ENCODE measurements around the gene RSPH4A. TPM values are rescaled to one million over a fixed set of nuclear protein-coding genes. Genes with fewer than 3 reads are reported as not detected.
"Not testable (repeated sequence)": the region's sequence is repeated elsewhere in the genome, so short reads cannot be mapped to it uniquely, and the experiment has no call there.

The RSPH4A gene
- total RNA-seq, 2 donors from 2014 or later: 0.10 to 0.11 TPM

DNA sequence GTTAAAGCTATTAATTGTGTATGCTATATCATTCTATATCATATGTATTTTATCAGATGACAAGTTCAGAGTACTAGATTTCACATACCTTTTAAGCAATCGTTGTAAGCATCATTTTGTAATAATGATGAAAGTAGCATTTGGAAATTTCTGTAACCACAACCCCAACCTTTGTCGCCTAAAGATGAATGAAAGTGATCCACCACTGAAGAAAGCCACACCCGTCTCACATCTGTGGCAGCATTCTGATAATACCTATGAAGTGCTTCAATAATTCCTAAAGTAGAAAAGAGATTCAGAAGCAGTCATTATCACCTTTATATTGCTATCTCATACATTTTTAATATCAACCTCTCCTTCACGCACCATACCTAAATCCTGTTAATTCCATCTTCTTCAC lies 35.6 kb downstream of the RSPH4A start:
- no peak overlapping the region for H3K9ac ChIP-seq (ENCODE audit: low read depth in 2 of 2, low read length in 2 of 2)
- no peak overlapping the region for H3K27ac ChIP-seq
- no peaks in the 10 kb centered on the region for H3K9me3 ChIP-seq
- no peak for DNase-seq
- TF ChIP-seq, protein P1, sequence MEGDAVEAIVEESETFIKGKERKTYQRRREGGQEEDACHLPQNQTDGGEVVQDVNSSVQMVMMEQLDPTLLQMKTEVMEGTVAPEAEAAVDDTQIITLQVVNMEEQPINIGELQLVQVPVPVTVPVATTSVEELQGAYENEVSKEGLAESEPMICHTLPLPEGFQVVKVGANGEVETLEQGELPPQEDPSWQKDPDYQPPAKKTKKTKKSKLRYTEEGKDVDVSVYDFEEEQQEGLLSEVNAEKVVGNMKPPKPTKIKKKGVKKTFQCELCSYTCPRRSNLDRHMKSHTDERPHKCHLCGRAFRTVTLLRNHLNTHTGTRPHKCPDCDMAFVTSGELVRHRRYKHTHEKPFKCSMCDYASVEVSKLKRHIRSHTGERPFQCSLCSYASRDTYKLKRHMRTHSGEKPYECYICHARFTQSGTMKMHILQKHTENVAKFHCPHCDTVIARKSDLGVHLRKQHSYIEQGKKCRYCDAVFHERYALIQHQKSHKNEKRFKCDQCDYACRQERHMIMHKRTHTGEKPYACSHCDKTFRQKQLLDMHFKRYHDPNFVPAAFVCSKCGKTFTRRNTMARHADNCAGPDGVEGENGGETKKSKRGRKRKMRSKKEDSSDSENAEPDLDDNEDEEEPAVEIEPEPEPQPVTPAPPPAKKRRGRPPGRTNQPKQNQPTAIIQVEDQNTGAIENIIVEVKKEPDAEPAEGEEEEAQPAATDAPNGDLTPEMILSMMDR (IDR thresholded peaks at IDR 0.05): no peak
- H3K4me1 ChIP-seq: no peaks in the 10 kb centered on the region
- H3K27me3 ChIP-seq: no peaks in the 10 kb centered on the region
- peaks cover 3% of the 10 kb centered on the region for H3K36me3 ChIP-seq
- intact Hi-C loops (cut with DNase I): no loop called here
- no peak overlapping the region for H3K4me3 ChIP-seq

DNA sequence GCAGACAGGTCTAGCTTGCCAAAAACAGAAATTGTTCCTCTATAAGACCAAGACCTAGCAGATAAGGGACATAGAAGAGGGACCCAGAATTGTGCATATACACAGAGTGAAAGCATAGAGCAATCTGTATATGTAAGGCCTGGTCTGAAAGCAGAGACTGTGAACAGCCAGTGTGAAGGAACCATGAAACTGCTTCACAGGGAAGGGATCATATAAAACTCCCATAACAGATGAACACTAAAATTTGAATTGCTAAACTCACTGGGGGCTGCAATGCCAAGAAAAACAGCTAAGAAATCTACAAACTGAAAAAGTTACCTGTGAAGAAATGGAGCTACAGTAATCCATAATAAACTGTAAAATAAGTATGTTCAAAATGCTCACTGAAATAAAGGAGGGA lies 45.3 kb downstream of the RSPH4A start:
- no peaks in the 10 kb centered on the region for H3K9me3 ChIP-seq
- intact Hi-C loops (cut with DNase I): no loop called here
- TF ChIP-seq, protein P1 (IDR thresholded peaks at IDR 0.05): no peak
- no peaks in the 10 kb centered on the region for H3K27me3 ChIP-seq
- H3K9ac ChIP-seq (ENCODE audit: low read depth in 2 of 2, low read length in 2 of 2): no peak overlapping the region
- no peak overlapping the region for H3K27ac ChIP-seq
- H3K36me3 ChIP-seq: no peaks in the 10 kb centered on the region
- DNase-seq: no peak
- peaks cover 3% of the 10 kb centered on the region for H3K4me1 ChIP-seq
- H3K4me3 ChIP-seq: no peak overlapping the region

DNA sequence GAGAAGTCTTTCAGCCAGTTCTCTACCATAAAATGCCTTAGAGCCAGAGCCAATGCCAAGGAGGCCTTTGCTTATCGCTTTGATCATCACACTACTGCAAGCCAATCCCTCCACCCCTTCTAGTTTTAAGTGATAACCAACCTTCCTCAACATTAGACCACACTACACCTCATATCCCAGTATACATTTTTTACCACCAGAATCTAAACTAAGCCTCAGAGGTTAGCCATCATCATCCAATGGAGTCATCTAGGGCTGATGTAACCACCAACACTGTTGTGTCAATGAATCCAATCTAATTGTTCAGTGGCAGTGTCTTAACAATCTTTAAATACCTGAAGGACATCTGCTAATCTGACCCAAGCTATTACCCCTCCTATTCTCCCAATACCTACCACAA lies 45.9 kb downstream of the RSPH4A start:
- H3K4me3 ChIP-seq: no peak overlapping the region
- intact Hi-C loops (cut with DNase I): no loop called here
- no peak overlapping the region for H3K9ac ChIP-seq (ENCODE audit: low read depth in 2 of 2, low read length in 2 of 2)
- peaks cover 3% of the 10 kb centered on the region for H3K4me1 ChIP-seq
- no peaks in the 10 kb centered on the region for H3K9me3 ChIP-seq
- H3K36me3 ChIP-seq: no peaks in the 10 kb centered on the region
- TF ChIP-seq, protein P1 (IDR thresholded peaks at IDR 0.05): no peak
- H3K27me3 ChIP-seq: no peaks in the 10 kb centered on the region
- no peak overlapping the region for H3K27ac ChIP-seq
- no peak for DNase-seq

GRCh38 chr6:116663308-116663707 lies 47.0 kb downstream of the RSPH4A start:
- Histone ChIP-seq H3K4me3 (no peak overlapping the region), H3K9ac (ENCODE audit: low read depth in 2 of 2, low read length in 2 of 2) (no peak overlapping the region), H3K9me3 (no peaks in the 10 kb centered on the region), H3K36me3 (no peaks in the 10 kb centered on the region), H3K27ac (no peak overlapping the region), H3K4me1 (peaks cover 7% of the 10 kb centered on the region), H3K27me3 (no peaks in the 10 kb centered on the region)
- TF ChIP-seq, protein P1 (IDR thresholded peaks at IDR 0.05): no peak
- intact Hi-C loops (cut with DNase I): no loop called here
- DNase-seq: no peak

GRCh38 chr6:116664169-116664568 lies 47.9 kb downstream of the RSPH4A start:
- intact Hi-C loops (cut with DNase I); H3K4me1 ChIP-seq; H3K27ac ChIP-seq: not testable (repeated sequence)

GRCh38 chr6:116665464-116665863 lies 49.2 kb downstream of the RSPH4A start:
- DNase-seq: no peak
- Histone ChIP-seq H3K36me3 (no peaks in the 10 kb centered on the region), H3K4me3 (no peak overlapping the region), H3K4me1 (peaks cover 7% of the 10 kb centered on the region), H3K27ac (no peak overlapping the region), H3K27me3 (no peaks in the 10 kb centered on the region), H3K9ac (ENCODE audit: low read depth in 2 of 2, low read length in 2 of 2) (no peak overlapping the region), H3K9me3 (no peaks in the 10 kb centered on the region)
- TF ChIP-seq, protein P1 (IDR thresholded peaks at IDR 0.05): no peak
- intact Hi-C loops (cut with DNase I): no loop called here

More at GRCh38 chr6:116664169-116664568, 47.9 kb downstream of the RSPH4A start:
- H3K9me3 ChIP-seq; H3K4me3 ChIP-seq; H3K27me3 ChIP-seq; H3K36me3 ChIP-seq; DNase-seq; H3K9ac ChIP-seq (ENCODE audit: low read depth in 2 of 2, low read length in 2 of 2): not testable (repeated sequence)
